GM13976 (cell line): ENCODE measurements around the gene PTP4A2.
"Not testable (repeated sequence)": the region's sequence is repeated elsewhere in the genome, so short reads cannot be mapped to it uniquely, and the experiment has no call there.

Experiments used
- DNase-seq: peaks from one replicate; pipeline ENCODE4 v3.0.0; 2012; ENCODE audit warnings: low spot score
- CTCF ChIP-seq: IDR thresholded peaks from 2 replicates; pipeline ENCODE4 v1.5.1; 2012; ENCODE audit warnings: borderline replicate concordance, mild to moderate bottlenecking; ENCODE audit not compliant: insufficient read depth; ENCODE audit errors: extremely low read depth, missing control alignments, control extremely low read depth
- in situ Hi-C: fragments of 300-500 bp; cut with MboI; formaldehyde crosslinking; loops from one replicate; pipeline ENCODE4 v1.12.0; 2022; ENCODE audit warnings: low sequenced_read_pairs, mixed read lengths, inconsistent platforms; ENCODE audit not compliant: unreplicated experiment

The PTP4A2 gene

GRCh38 chr1:31951276-31951675, 13.1 kb upstream of the PTP4A2 start:
- no peak for DNase-seq
- in situ Hi-C loops: loop anchor here (25.0 kb wide), 1 partner anchor 289 kb away; no protein-coding TSS in a partner anchor
- TF ChIP-seq CTCF: no peak

GRCh38 chr1:31949862-31950261, 11.7 kb upstream of the PTP4A2 start:
- in situ Hi-C loops: loop anchor here (25.0 kb wide), 1 partner anchor 288 kb away; no protein-coding TSS in a partner anchor
- no peak for DNase-seq
- TF ChIP-seq CTCF: no peak

- in situ Hi-C loops, DNase-seq: not testable (repeated sequence)
These were observed 7.5 kb upstream of the PTP4A2 start for GRCh38 chr1:31945677-31946076.

GRCh38 chr1:31944205-31945089, 6.3 kb upstream of the PTP4A2 start:
- in situ Hi-C loops: no loop called here
- DNase-seq: peak; percentile 93
- no peak for TF ChIP-seq CTCF

- in situ Hi-C loops: no loop called here
- DNase-seq: no peak
- no peak for TF ChIP-seq CTCF
These were observed 5.5 kb upstream of the PTP4A2 start for GRCh38 chr1:31943546-31944184.

GRCh38 chr1:31942061-31942460, 3.9 kb upstream of the PTP4A2 start:
- in situ Hi-C loops, DNase-seq: not testable (repeated sequence)

- in situ Hi-C loops: no loop called here
- TF ChIP-seq CTCF: peak; percentile 46
- peak; percentile 75 for DNase-seq
These were observed 1.5 kb upstream of the PTP4A2 start for GRCh38 chr1:31939484-31940329.
